ENCODE results near the gene BRSK2.

BRSK2 gene

GRCh38 chr11:1443737-1444136 lies 54.0 kb downstream of the BRSK2 start:
- ChIA-PET CTCF (no interaction called here), POLR2A (no interaction called here)
- TF ChIP-seq ZFHX2 (tag by site-specific recombination; conservative IDR thresholded peaks at IDR 0.05), result peak; percentile 66
- TF ChIP-seq KLF8 (tag by site-specific recombination; IDR thresholded peaks at IDR 0.05), result no peak
- TF ChIP-seq EGR2 (tag by site-specific recombination; IDR thresholded peaks at IDR 0.05; ENCODE audit: low read depth), result peak; percentile 55
- peak; percentile 55; the same call in 1 of the 2 replicates for TF ChIP-seq ZEB2 (tag by site-specific recombination; IDR thresholded peaks at IDR 0.05)
- no peak for TF ChIP-seq ZNF2 (tag by site-specific recombination; IDR thresholded peaks at IDR 0.05)
- TF ChIP-seq ZNF707 (tag by site-specific recombination; IDR thresholded peaks at IDR 0.05), result no peak
- TF ChIP-seq, protein P1, sequence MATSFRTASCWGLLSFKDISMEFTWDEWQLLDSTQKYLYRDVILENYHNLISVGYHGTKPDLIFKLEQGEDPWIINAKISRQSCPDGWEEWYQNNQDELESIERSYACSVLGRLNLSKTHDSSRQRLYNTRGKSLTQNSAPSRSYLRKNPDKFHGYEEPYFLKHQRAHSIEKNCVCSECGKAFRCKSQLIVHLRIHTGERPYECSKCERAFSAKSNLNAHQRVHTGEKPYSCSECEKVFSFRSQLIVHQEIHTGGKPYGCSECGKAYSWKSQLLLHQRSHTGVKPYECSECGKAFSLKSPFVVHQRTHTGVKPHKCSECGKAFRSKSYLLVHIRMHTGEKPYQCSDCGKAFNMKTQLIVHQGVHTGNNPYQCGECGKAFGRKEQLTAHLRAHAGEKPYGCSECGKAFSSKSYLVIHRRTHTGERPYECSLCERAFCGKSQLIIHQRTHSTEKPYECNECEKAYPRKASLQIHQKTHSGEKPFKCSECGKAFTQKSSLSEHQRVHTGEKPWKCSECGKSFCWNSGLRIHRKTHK (tag by site-specific recombination; IDR thresholded peaks at IDR 0.05), result no peak
- no peak for TF ChIP-seq GLIS2 (tag by site-specific recombination; IDR thresholded peaks at IDR 0.05)
- TF ChIP-seq KLF16 (tag by site-specific recombination; IDR thresholded peaks at IDR 0.05), result no peak
- TF ChIP-seq YY1 (tag by site-specific recombination; IDR thresholded peaks at IDR 0.05), result no peak
- Histone ChIP-seq H3K36me3 (ENCODE audit: control insufficient read depth in 2 of 2, insufficient read depth in 1 of 2, low read length in 2 of 2) (peaks cover 0 to 62% of the 10 kb centered on the region in 2 experiments; a peak in 1 of 3 replicates), H3K27ac (ENCODE audit: extremely low read depth, low read depth, low read length) (no peak overlapping the region), H3K4me1 (ENCODE audit: control insufficient read depth, insufficient read depth, low read length) (no peaks in the 10 kb centered on the region), H3K4me3 (ENCODE audit: low read depth, low read length) (no peak overlapping the region), H3K9me3 (ENCODE audit: control insufficient read depth, insufficient read depth, low read depth, low read length) (no peaks in the 10 kb centered on the region)

DNA sequence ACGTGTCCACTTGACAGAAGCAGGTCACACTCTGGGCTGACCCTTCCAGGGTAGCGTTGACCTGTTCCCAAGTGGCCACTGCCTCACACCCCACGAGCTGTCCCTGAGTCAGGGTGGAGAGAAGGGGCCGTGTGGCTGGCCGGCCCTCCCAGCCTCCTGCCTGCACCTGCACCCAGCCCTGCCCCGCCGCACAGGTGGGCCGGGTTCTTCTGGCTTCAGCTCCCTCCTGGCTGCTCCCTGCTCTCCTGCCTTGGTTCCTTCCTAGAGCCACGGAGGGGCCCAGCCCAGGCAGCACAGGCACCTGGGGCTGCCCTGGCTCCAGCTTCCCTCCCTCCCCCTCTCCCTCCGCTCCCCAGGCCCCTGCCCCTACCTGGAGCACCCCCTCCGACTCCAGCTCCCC lies 54.6 kb downstream of the BRSK2 start:
- Histone ChIP-seq H3K4me3 (ENCODE audit: low read depth, low read length) (no peak overlapping the region), H3K9me3 (ENCODE audit: control insufficient read depth, insufficient read depth, low read depth, low read length) (no peaks in the 10 kb centered on the region), H3K27ac (ENCODE audit: extremely low read depth, low read depth, low read length) (no peak overlapping the region), H3K4me1 (ENCODE audit: control insufficient read depth, insufficient read depth, low read length) (no peaks in the 10 kb centered on the region), H3K36me3 (ENCODE audit: control insufficient read depth in 2 of 2, insufficient read depth in 1 of 2, low read length in 2 of 2) (peaks cover 0 to 58% of the 10 kb centered on the region in 2 experiments; a peak in 1 of 3 replicates)
- TF ChIP-seq ZNF274 (IDR thresholded peaks at IDR 0.05; ENCODE audit: low read length) (no peak), ZNF274 (tag by site-specific recombination; IDR thresholded peaks at IDR 0.05; ENCODE audit: borderline replicate concordance) (no peak), ZNF629 (tag by site-specific recombination; IDR thresholded peaks at IDR 0.05) (no peak), SETDB1 (IDR thresholded peaks at IDR 0.05; ENCODE audit: insufficient read length, low read length) (no peak), ZNF280D (tag by site-specific recombination; IDR thresholded peaks at IDR 0.05) (no peak), ZNF707 (tag by site-specific recombination; IDR thresholded peaks at IDR 0.05) (no peak), SP7 (tag by site-specific recombination; IDR thresholded peaks at IDR 0.05) (no peak), ZNF501 (tag by site-specific recombination; IDR thresholded peaks at IDR 0.05) (no peak), ZSCAN23 (tag by site-specific recombination; IDR thresholded peaks at IDR 0.05) (no peak), ZSCAN30 (tag by site-specific recombination; IDR thresholded peaks at IDR 0.05) (no peak), ZNF202 (tag by site-specific recombination; IDR thresholded peaks at IDR 0.05; ENCODE audit: borderline replicate concordance) (no peak), ZFP41 (tag by site-specific recombination; IDR thresholded peaks at IDR 0.05; ENCODE audit: borderline replicate concordance) (no peak), ZBTB17 (tag by site-specific recombination; IDR thresholded peaks at IDR 0.05) (no peak), ZNF292 (tag by site-specific recombination; IDR thresholded peaks at IDR 0.05; ENCODE audit: borderline replicate concordance, low read depth) (no peak)
- TF ChIP-seq, protein P2, sequence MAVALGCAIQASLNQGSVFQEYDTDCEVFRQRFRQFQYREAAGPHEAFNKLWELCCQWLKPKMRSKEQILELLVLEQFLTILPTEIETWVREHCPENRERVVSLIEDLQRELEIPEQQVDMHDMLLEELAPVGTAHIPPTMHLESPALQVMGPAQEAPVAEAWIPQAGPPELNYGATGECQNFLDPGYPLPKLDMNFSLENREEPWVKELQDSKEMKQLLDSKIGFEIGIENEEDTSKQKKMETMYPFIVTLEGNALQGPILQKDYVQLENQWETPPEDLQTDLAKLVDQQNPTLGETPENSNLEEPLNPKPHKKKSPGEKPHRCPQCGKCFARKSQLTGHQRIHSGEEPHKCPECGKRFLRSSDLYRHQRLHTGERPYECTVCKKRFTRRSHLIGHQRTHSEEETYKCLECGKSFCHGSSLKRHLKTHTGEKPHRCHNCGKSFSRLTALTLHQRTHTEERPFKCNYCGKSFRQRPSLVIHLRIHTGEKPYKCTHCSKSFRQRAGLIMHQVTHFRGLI (tag by site-specific recombination; IDR thresholded peaks at IDR 0.05), result no peak
- ChIA-PET CTCF (no interaction called here), POLR2A (no interaction called here)

Measured in HEK293 (cell line).